Measurements from ENCODE around the gene ITGA4.

- TF ChIP-seq CTCF (IDR thresholded peaks at IDR 0.05) (no peak), POLR2A (IDR thresholded peaks at IDR 0.05) (no peak)
These were observed 12.5 kb upstream of the ITGA4 start for GRCh38 chr2:181444654-181445053.

All from Peyer's patch (tissue), 4 donors.